Suprapubic skin (tissue), 3 donors: ENCODE data around the gene DEGS2.

Experiments
- POLR2AphosphoS5 ChIP-seq, 3 donors: sonication (generic); formaldehyde crosslinking; IDR thresholded peaks; one replicate each; pipeline ENCODE4 v1.6.1; 2017; ENCODE audit warnings: antibody characterized with exemption in 3 of 3
- TF ChIP-seq, protein P1 (sequence below), 2 donors: fragments of 200-600 bp in 1 of 2; fragments of 450-650 bp in 1 of 2; sonication (generic) in 1 of 2; IDR thresholded peaks; one replicate each; pipeline ENCODE4 v1.5.1; 2016 to 2019; ENCODE audit warnings: antibody characterized with exemption in 2 of 2, mild to moderate bottlenecking in 1 of 2, moderate library complexity in 1 of 2

DNA sequence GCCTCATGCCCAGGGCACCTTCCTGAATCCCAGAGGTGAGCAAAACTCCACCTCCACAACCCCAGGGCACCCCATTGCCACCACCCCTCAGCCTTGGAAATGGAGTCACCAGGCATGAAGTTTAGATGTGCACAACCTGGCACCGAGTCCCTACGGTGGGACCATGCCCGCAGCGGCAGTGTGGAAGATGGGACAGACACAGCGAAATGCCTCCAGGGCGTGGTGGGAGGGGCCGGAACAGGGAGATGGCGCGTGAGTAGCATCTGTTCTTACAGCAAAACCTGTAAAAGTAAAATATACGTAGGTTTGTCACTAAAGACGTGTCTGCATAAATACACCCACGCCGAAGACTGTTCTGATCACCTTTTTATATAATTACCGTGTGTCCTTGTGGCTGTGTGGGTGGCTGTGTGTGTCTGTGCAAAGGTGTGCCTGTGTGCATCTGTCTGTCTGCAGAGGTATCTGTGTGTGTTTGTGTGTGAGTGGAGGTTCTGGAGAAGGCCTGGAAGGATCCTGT is 17.4 kb upstream of the DEGS2 start:
- TF ChIP-seq, protein P1, sequence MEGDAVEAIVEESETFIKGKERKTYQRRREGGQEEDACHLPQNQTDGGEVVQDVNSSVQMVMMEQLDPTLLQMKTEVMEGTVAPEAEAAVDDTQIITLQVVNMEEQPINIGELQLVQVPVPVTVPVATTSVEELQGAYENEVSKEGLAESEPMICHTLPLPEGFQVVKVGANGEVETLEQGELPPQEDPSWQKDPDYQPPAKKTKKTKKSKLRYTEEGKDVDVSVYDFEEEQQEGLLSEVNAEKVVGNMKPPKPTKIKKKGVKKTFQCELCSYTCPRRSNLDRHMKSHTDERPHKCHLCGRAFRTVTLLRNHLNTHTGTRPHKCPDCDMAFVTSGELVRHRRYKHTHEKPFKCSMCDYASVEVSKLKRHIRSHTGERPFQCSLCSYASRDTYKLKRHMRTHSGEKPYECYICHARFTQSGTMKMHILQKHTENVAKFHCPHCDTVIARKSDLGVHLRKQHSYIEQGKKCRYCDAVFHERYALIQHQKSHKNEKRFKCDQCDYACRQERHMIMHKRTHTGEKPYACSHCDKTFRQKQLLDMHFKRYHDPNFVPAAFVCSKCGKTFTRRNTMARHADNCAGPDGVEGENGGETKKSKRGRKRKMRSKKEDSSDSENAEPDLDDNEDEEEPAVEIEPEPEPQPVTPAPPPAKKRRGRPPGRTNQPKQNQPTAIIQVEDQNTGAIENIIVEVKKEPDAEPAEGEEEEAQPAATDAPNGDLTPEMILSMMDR (IDR thresholded peaks at IDR 0.05) = no peak
- no peak for TF ChIP-seq POLR2AphosphoS5 (IDR thresholded peaks at IDR 0.05)
